Mesendoderm (in vitro differentiated cells): Measurements from ENCODE around the gene CFAP46.

Experiments used
- DNase-seq: peaks from one replicate; pipeline ENCODE4 v3.0.0; 2013
- H2AK5ac ChIP-seq: 2 replicates; pipeline ENCODE4 v1.6.1; 2013; ENCODE audit warnings: low read length, inconsistent platforms
- H2BK120ac ChIP-seq: 2 replicates; pipeline ENCODE4 v1.6.1; 2013; ENCODE audit warnings: low read depth, mild to moderate bottlenecking, low read length, moderate library complexity, mixed read lengths
- H2BK15ac ChIP-seq: replicated peaks from 2 replicates; pipeline ENCODE4 v1.6.1; 2013; ENCODE audit warnings: low read depth, mild to moderate bottlenecking, moderate library complexity
- H2BK5ac ChIP-seq: 2 replicates; pipeline ENCODE4 v1.6.1; 2013; ENCODE audit warnings: low read length, inconsistent platforms
- H3K18ac ChIP-seq: 2 replicates; pipeline ENCODE4 v1.6.1; 2013; ENCODE audit warnings: mild to moderate bottlenecking, low read length, mixed read lengths
- H3K23ac ChIP-seq: one replicate; pipeline ENCODE4 v1.6.1; 2013; ENCODE audit warnings: low read length
- H3K27ac ChIP-seq: 2 replicates; pipeline ENCODE4 v1.5.1; 2013; ENCODE audit warnings: low read depth, mild to moderate bottlenecking, inconsistent platforms, low read length, moderate library complexity
- H3K27me3 ChIP-seq: 2 replicates; pipeline ENCODE4 v1.6.1; 2013; ENCODE audit warnings: low read length, control low read depth, mild to moderate bottlenecking, inconsistent platforms; ENCODE audit not compliant: insufficient read depth, poor library complexity
- H3K36me3 ChIP-seq: 2 replicates; pipeline ENCODE4 v1.6.1; 2013; ENCODE audit warnings: low read length, inconsistent platforms; ENCODE audit not compliant: control insufficient read depth, insufficient read depth
- H3K4ac ChIP-seq: one replicate; pipeline ENCODE4 v1.6.1; 2013; ENCODE audit warnings: low read depth, mild to moderate bottlenecking, low read length, moderate library complexity
- H3K4me1 ChIP-seq: 2 replicates; pipeline ENCODE4 v1.6.1; 2013; ENCODE audit warnings: low read depth, low read length, inconsistent platforms; ENCODE audit not compliant: control insufficient read depth
- H3K4me2 ChIP-seq: 2 replicates; pipeline ENCODE4 v1.6.1; 2013; ENCODE audit warnings: low read length
- H3K4me3 ChIP-seq: 2 replicates; pipeline ENCODE4 v1.5.1; 2013; ENCODE audit warnings: mild to moderate bottlenecking, low read length
- H3K56ac ChIP-seq: one replicate; pipeline ENCODE4 v1.6.1; 2013; ENCODE audit warnings: low read length
- H3K79me1 ChIP-seq: 2 replicates; pipeline ENCODE4 v1.6.1; 2013; ENCODE audit warnings: low read length, inconsistent platforms
- H3K79me2 ChIP-seq: 2 replicates; pipeline ENCODE4 v1.6.1; 2013; ENCODE audit warnings: mild to moderate bottlenecking, low read length; ENCODE audit not compliant: control insufficient read depth, insufficient read depth
- H3K9ac ChIP-seq: 2 replicates; pipeline ENCODE4 v1.6.1; 2013; ENCODE audit warnings: low read length, inconsistent platforms
- H4K5ac ChIP-seq: one replicate; pipeline ENCODE4 v1.6.1; 2013; ENCODE audit warnings: low read length
- H4K8ac ChIP-seq: one replicate; pipeline ENCODE4 v1.6.1; 2013; ENCODE audit warnings: low read depth, mild to moderate bottlenecking, control low read depth, low read length, moderate library complexity
- WGBS: extraction: QIAGEN DNeasy Blood & Tissue Kit; methylation state at CpG from one replicate; pipeline ENCODE4 v1.1.7; 2013; ENCODE audit warnings: low lambda C conversion rate, missing lambda C conversion rate; ENCODE audit not compliant: insufficient coverage; ENCODE audit errors: extremely low coverage; 5-methylcytosine and 5-hydroxymethylcytosine counted together

Gene CFAP46

DNA sequence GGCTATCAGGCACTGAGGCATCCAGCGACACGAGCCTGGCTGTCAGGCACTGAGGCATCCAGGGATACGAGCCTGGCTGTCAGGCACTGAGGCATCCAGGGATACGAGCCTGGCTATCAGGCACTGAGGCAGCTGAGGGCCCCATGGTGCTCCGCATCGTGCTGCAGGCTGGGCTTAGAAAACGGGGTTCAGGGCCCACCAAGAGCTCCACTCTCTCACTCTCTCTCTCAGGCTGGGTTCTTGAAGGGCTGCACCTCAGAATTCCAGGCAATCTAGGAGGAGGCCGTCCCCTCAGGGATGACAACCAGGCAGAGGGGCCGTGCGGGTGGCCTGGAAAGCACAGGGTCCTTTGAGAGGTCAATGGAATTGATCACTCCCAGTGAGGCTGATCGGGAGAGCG lies 69.0 kb downstream of the CFAP46 start:
- Histone ChIP-seq H3K4me2 (no peak overlapping the region), H3K79me1 (no peaks in the 10 kb centered on the region), H2BK5ac (no peak overlapping the region), H3K36me3 (no peaks in the 10 kb centered on the region), H4K8ac (no peak overlapping the region), H3K18ac (no peak overlapping the region), H2BK15ac (no peak overlapping the region), H3K56ac (no peak overlapping the region), H3K79me2 (no peaks in the 10 kb centered on the region), H3K4me1 (no peaks in the 10 kb centered on the region), H3K4ac (no peak overlapping the region), H3K27me3 (no peaks in the 10 kb centered on the region), H3K4me3 (no peak overlapping the region), H3K9ac (no peak overlapping the region), H2BK120ac (no peak overlapping the region), H2AK5ac (no peak overlapping the region), H3K27ac (no peak overlapping the region), H3K23ac (no peak overlapping the region), H4K5ac (no peak overlapping the region)
- DNase-seq = no peak
- no CpG with 5 or more reads among the region's 12 CpGs for WGBS

DNA sequence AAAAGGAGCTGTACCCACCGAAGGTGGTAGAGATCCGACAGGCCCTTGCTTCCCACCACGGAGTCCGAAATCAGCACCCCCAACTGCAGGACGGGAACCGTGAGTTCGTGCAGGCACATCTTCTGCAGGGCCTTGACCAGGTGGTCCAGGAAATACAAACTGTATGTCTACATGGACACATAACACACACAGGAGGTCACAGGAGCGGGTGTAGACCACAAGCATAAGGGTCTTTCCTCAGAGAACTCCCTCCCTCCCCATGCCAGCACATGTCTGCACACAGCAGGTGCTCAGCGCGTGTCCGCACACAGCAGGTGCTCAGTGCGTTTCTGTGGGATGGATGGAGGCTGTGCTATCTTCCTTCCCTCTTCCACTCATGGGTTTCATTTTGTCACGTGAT lies 69.7 kb downstream of the CFAP46 start:
- no CpG with 5 or more reads among the region's 13 CpGs for WGBS
- Histone ChIP-seq H4K8ac (no peak overlapping the region), H3K79me2 (no peaks in the 10 kb centered on the region), H2AK5ac (no peak overlapping the region), H2BK15ac (no peak overlapping the region), H3K23ac (no peak overlapping the region), H4K5ac (no peak overlapping the region), H3K4ac (no peak overlapping the region), H3K18ac (no peak overlapping the region), H3K27me3 (no peaks in the 10 kb centered on the region), H3K4me2 (no peak overlapping the region), H2BK5ac (no peak overlapping the region), H2BK120ac (no peak overlapping the region), H3K79me1 (no peaks in the 10 kb centered on the region), H3K9ac (no peak overlapping the region), H3K27ac (no peak overlapping the region), H3K4me3 (no peak overlapping the region), H3K4me1 (no peaks in the 10 kb centered on the region), H3K36me3 (no peaks in the 10 kb centered on the region), H3K56ac (no peak overlapping the region)
- DNase-seq = no peak

DNA sequence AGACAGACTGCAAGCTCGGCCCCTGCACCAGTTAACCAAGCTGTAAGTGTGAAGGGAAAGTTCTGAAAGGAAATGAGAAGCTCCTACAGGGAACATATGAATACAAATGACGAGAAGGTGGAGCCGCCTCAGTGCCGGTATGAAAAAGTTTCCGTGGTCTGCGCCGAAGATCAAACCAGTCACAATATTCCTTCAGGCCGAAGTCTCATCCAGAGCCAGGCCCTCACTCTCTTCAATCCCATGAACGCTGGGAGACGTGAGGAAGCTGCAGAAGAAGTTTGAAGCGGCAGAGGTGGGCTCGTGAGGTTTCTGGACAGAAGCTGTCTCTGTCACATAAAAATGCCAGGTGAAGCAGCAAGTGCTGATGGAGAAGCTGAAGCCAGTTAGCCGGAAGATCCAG lies 71.9 kb downstream of the CFAP46 start:
- no peak overlapping the region for H2BK5ac ChIP-seq
- DNase-seq = no peak
- no peak overlapping the region for H2AK5ac ChIP-seq
- no peak overlapping the region for H3K4ac ChIP-seq
- no CpG with 5 or more reads among the region's 13 CpGs for WGBS
- no peak overlapping the region for H3K9ac ChIP-seq
- H3K23ac ChIP-seq = no peak overlapping the region
- no peak overlapping the region for H3K18ac ChIP-seq
- H3K4me1 ChIP-seq = no peaks in the 10 kb centered on the region
- no peak overlapping the region for H2BK120ac ChIP-seq
- no peaks in the 10 kb centered on the region for H3K27me3 ChIP-seq
- no peak overlapping the region for H3K4me2 ChIP-seq
- no peaks in the 10 kb centered on the region for H3K79me1 ChIP-seq
- no peaks in the 10 kb centered on the region for H3K36me3 ChIP-seq
- H2BK15ac ChIP-seq = no peak overlapping the region
- H3K56ac ChIP-seq = no peak overlapping the region
- H3K79me2 ChIP-seq = no peaks in the 10 kb centered on the region
- H4K8ac ChIP-seq = no peak overlapping the region
- H3K4me3 ChIP-seq = no peak overlapping the region
- no peak overlapping the region for H4K5ac ChIP-seq
- H3K27ac ChIP-seq = no peak overlapping the region

DNA sequence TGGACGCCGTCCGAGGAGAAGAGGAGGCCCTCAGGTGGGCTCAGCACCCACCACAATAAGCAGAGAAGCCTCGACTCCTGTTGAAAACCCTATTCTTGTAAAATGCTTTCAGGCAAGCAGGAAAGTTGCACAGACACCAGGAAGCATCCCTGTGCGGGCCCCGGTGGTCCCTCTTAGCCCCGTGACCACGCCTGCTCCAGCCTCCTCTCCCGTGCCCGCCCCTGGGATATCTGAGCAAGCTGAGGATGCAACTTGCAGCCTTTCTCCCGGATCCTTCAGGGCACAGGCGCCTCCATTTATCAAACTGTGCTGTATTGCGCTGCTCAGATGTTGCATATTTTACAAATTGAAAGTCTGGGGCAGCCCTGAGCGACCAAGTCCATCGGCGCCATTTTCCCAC lies 72.7 kb downstream of the CFAP46 start:
- Histone ChIP-seq H3K4me1 (no peaks in the 10 kb centered on the region), H3K27ac (no peak overlapping the region), H3K56ac (no peak overlapping the region), H2BK15ac (no peak overlapping the region), H3K27me3 (no peaks in the 10 kb centered on the region), H4K5ac (no peak overlapping the region), H3K79me2 (no peaks in the 10 kb centered on the region), H3K4ac (no peak overlapping the region), H3K36me3 (no peaks in the 10 kb centered on the region), H2BK120ac (no peak overlapping the region), H2BK5ac (no peak overlapping the region), H3K4me3 (no peak overlapping the region), H3K4me2 (no peak overlapping the region), H2AK5ac (no peak overlapping the region), H3K9ac (no peak overlapping the region), H3K79me1 (no peaks in the 10 kb centered on the region), H4K8ac (no peak overlapping the region), H3K23ac (no peak overlapping the region), H3K18ac (no peak overlapping the region)
- no peak for DNase-seq
- WGBS = no CpG with 5 or more reads among the region's 16 CpGs

DNA sequence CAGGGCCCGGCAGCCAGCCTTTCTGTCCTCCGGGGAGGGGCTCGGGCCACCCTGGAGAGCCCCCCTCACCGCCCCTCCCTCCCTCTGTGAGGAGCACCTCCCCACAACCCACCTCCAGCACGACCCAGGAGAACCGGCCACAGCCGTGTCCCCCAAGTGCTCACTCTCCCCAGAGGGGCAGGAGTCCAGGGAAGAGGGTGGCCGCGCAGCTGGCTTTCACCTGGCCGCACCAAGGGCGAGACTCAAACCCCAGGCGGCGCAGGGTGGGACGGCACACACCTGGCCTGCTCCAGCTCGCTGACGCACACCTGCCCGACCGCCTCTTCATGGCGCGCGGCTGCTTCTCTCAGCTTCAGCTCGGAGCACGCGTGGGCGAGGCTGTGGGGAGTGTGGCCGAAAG lies 73.4 kb downstream of the CFAP46 start:
- Histone ChIP-seq H3K27me3 (no peaks in the 10 kb centered on the region), H4K5ac (no peak overlapping the region), H3K4me2 (no peak overlapping the region), H2BK5ac (no peak overlapping the region), H2BK15ac (no peak overlapping the region), H3K18ac (no peak overlapping the region), H3K79me2 (no peaks in the 10 kb centered on the region), H3K36me3 (no peaks in the 10 kb centered on the region), H3K9ac (no peak overlapping the region), H3K4ac (no peak overlapping the region), H2BK120ac (no peak overlapping the region), H3K56ac (no peak overlapping the region), H2AK5ac (no peak overlapping the region), H3K27ac (no peak overlapping the region), H4K8ac (no peak overlapping the region), H3K79me1 (no peaks in the 10 kb centered on the region), H3K4me3 (no peak overlapping the region), H3K23ac (no peak overlapping the region), H3K4me1 (no peaks in the 10 kb centered on the region)
- no peak for DNase-seq
- WGBS = no CpG with 5 or more reads among the region's 26 CpGs

- Histone ChIP-seq H3K4me3 (no peak overlapping the region), H3K79me1 (no peaks in the 10 kb centered on the region), H3K36me3 (no peaks in the 10 kb centered on the region), H3K9ac (no peak overlapping the region), H3K4me1 (no peaks in the 10 kb centered on the region), H3K23ac (no peak overlapping the region), H3K4me2 (no peak overlapping the region), H3K79me2 (no peaks in the 10 kb centered on the region), H4K8ac (no peak overlapping the region), H3K56ac (no peak overlapping the region), H2AK5ac (no peak overlapping the region), H4K5ac (no peak overlapping the region), H3K27ac (no peak overlapping the region), H3K4ac (no peak overlapping the region), H2BK5ac (no peak overlapping the region), H3K27me3 (no peaks in the 10 kb centered on the region), H2BK120ac (no peak overlapping the region), H3K18ac (no peak overlapping the region), H2BK15ac (no peak overlapping the region)
- WGBS = no CpG with 5 or more reads among the region's 41 CpGs
- DNase-seq = no peak
These were observed 74.3 kb downstream of the CFAP46 start for GRCh38 chr10:132867801-132868644.
